ENCODE measurements around the gene CCDC81. TPM values are rescaled to one million over a fixed set of nuclear protein-coding genes. Genes with fewer than 3 reads are reported as not detected.

CCDC81 gene
- total and polyA plus RNA-seq, 9 of the 15 experiments (the other 6 are each of a cell fraction or from before 2014, with no cell fraction given): 0.16 to 1.0 (median 0.41) TPM

GRCh38 chr11:86416494-86416893 lies 41.8 kb downstream of the CCDC81 start (continued):
- TF ChIP-seq ATF3 (IDR thresholded peaks at IDR 0.05): peak; percentile 63
- no peak for TF ChIP-seq ATF3 (CRISPR knock-in tag; conservative IDR thresholded peaks at IDR 0.05)
- no peak for TF ChIP-seq ELF1 (tag; IDR thresholded peaks at IDR 0.05)
- no peak for TF ChIP-seq DDX20 (tag; IDR thresholded peaks at IDR 0.05; ENCODE audit: low read depth)
- TF ChIP-seq CBX3 (IDR thresholded peaks at IDR 0.05; ENCODE audit: borderline replicate concordance in 1 of 2, low read length in 2 of 2): no peak
- 0 out of 2 replicates have a peak, but pooled peaks have one; percentile 31 for TF ChIP-seq HMBOX1 (IDR thresholded peaks at IDR 0.05)
- no peak for TF ChIP-seq NR4A1 (CRISPR knock-in tag; IDR thresholded peaks at IDR 0.05)
- TF ChIP-seq NR4A1 (tag; IDR thresholded peaks at IDR 0.05): no peak
- peak; percentile 87 for TF ChIP-seq TEAD4 (IDR thresholded peaks at IDR 0.05; ENCODE audit: low read length)
- TF ChIP-seq TEAD4 (CRISPR knock-in tag; IDR thresholded peaks at IDR 0.05; ENCODE audit: borderline replicate concordance): no peak
- no peak for TF ChIP-seq ZNF668 (CRISPR knock-in tag; IDR thresholded peaks at IDR 0.05)
- no peak for TF ChIP-seq RBBP5 (IDR thresholded peaks at IDR 0.05; ENCODE audit: borderline replicate concordance, insufficient read depth, low read length, poor library complexity, severe bottlenecking)
- TF ChIP-seq SMARCE1 (IDR thresholded peaks at IDR 0.05): peak; percentile 89
- 0 out of 2 replicates have a peak, but pooled peaks have one; percentile 33 for TF ChIP-seq MITF (IDR thresholded peaks at IDR 0.05)
- TF ChIP-seq ZNF644 (tag; IDR thresholded peaks at IDR 0.05; ENCODE audit: low read depth): no peak
- peak; percentile 48; the same call in 1 of the 2 replicates for TF ChIP-seq GATA2 (CRISPR knock-in tag; IDR thresholded peaks at IDR 0.05)
- TF ChIP-seq ZNF384 (IDR thresholded peaks at IDR 0.05; ENCODE audit: low read depth, low read length): no peak
- TF ChIP-seq CBX1 (IDR thresholded peaks at IDR 0.05; ENCODE audit: low read depth): no peak
- TF ChIP-seq SMARCC2 (IDR thresholded peaks at IDR 0.05; ENCODE audit: low read depth): peak; percentile 71; the same call in 1 of the 2 replicates
- no peak for TF ChIP-seq TAF1 (IDR thresholded peaks at IDR 0.05; ENCODE audit: control insufficient read depth, extremely low read depth, insufficient read depth, low read length, severe bottlenecking)
- TF ChIP-seq TCF7 (IDR thresholded peaks at IDR 0.05; ENCODE audit: borderline replicate concordance): no peak
- peak in 1 of 2 experiments; percentile 47 for TF ChIP-seq AFF1 (IDR thresholded peaks at IDR 0.05; ENCODE audit: low read depth in 1 of 2, partially characterized antibody in 2 of 2)
